ENCODE data around the gene CNTNAP2. TPM values are rescaled to one million over a fixed set of nuclear protein-coding genes. Genes with fewer than 3 reads are reported as not detected.

Gene CNTNAP2
- total RNA-seq, 2 experiments from 2014 or later, result not detected

- ATAC-seq (ENCODE audit: poor library complexity) (no peak), DNase-seq (no peak)
- H3K27ac ChIP-seq (ENCODE audit: low read depth in 1 of 2, low read length in 2 of 2), result no peak overlapping the region
- no peaks in the 10 kb centered on the region for H3K4me1 ChIP-seq (ENCODE audit: insufficient read depth, low read length)
- Mint-ChIP-seq H3K4me1 (ENCODE audit: low read depth) (no peaks in the 10 kb centered on the region), H3K27ac (no peak overlapping the region), H3K9me3 (peaks cover 3% of the 10 kb centered on the region), H3K36me3 (ENCODE audit: low read depth) (no peaks in the 10 kb centered on the region), H3K4me3 (no peak overlapping the region), H3K27me3 (no peaks in the 10 kb centered on the region)
- no peaks in the 10 kb centered on the region for H3K36me3 ChIP-seq (ENCODE audit: insufficient read depth, low read length)
- no peak for TF ChIP-seq CTCF (IDR thresholded peaks at IDR 0.05)
- peaks cover 0 to 4% of the 10 kb centered on the region in 2 experiments for H3K9me3 ChIP-seq (ENCODE audit: control insufficient read depth in 1 of 2, insufficient read depth in 1 of 2, low read length in 2 of 2)
- H3K4me3 ChIP-seq (ENCODE audit: low read length), result no peak overlapping the region
- no peaks in the 10 kb centered on the region for H3K27me3 ChIP-seq (ENCODE audit: control insufficient read depth in 1 of 2, insufficient read depth in 2 of 2, low read length in 2 of 2)
- intact Hi-C loops (cut with DNase I, micrococcal nuclease), result no loop called here
- ChIA-PET CTCF (no interaction called here), POLR2A (no interaction called here)
Observed at GRCh38 chr7:146285418-146285817, 168.8 kb downstream of the CNTNAP2 start.

- no peak for TF ChIP-seq CTCF (IDR thresholded peaks at IDR 0.05)
- no peaks in the 10 kb centered on the region for H3K4me1 Mint-ChIP-seq (ENCODE audit: low read depth)
- intact Hi-C loops (cut with DNase I, micrococcal nuclease), result no loop called here
Observed at GRCh38 chr7:146290746-146291145, 174.1 kb downstream of the CNTNAP2 start.

GRCh38 chr7:146291900-146292299 lies 175.3 kb downstream of the CNTNAP2 start:
- Mint-ChIP-seq H3K36me3 (ENCODE audit: low read depth) (no peaks in the 10 kb centered on the region), H3K27ac (no peak overlapping the region), H3K9me3 (no peaks in the 10 kb centered on the region), H3K4me1 (ENCODE audit: low read depth) (no peaks in the 10 kb centered on the region), H3K27me3 (no peaks in the 10 kb centered on the region), H3K4me3 (no peak overlapping the region)
- no peak for TF ChIP-seq CTCF (IDR thresholded peaks at IDR 0.05)
- Histone ChIP-seq H3K27ac (ENCODE audit: low read depth in 1 of 2, low read length in 2 of 2) (no peak overlapping the region), H3K9me3 (ENCODE audit: control insufficient read depth in 1 of 2, insufficient read depth in 1 of 2, low read length in 2 of 2) (peaks cover 0 to 4% of the 10 kb centered on the region in 2 experiments), H3K36me3 (ENCODE audit: insufficient read depth, low read length) (no peaks in the 10 kb centered on the region), H3K4me3 (ENCODE audit: low read length) (no peak overlapping the region), H3K27me3 (ENCODE audit: control insufficient read depth in 1 of 2, insufficient read depth in 2 of 2, low read length in 2 of 2) (no peaks in the 10 kb centered on the region), H3K4me1 (ENCODE audit: insufficient read depth, low read length) (no peaks in the 10 kb centered on the region)
- intact Hi-C loops (cut with DNase I, micrococcal nuclease), result no loop called here
- CTCF ChIA-PET, result no interaction called here
- DNase-seq, result no peak
- no peak for ATAC-seq (ENCODE audit: poor library complexity)
- POLR2A ChIA-PET, result no interaction called here

More at GRCh38 chr7:146290746-146291145, 174.1 kb downstream of the CNTNAP2 start:
- Mint-ChIP-seq H3K27me3 (no peaks in the 10 kb centered on the region), H3K9me3 (peaks cover 3% of the 10 kb centered on the region), H3K36me3 (ENCODE audit: low read depth) (no peaks in the 10 kb centered on the region), H3K4me3 (no peak overlapping the region), H3K27ac (no peak overlapping the region)
- no peak for ATAC-seq (ENCODE audit: poor library complexity)
- Histone ChIP-seq H3K4me1 (ENCODE audit: insufficient read depth, low read length) (no peaks in the 10 kb centered on the region), H3K9me3 (ENCODE audit: control insufficient read depth in 1 of 2, insufficient read depth in 1 of 2, low read length in 2 of 2) (peaks cover 0 to 4% of the 10 kb centered on the region in 2 experiments), H3K27me3 (ENCODE audit: control insufficient read depth in 1 of 2, insufficient read depth in 2 of 2, low read length in 2 of 2) (no peaks in the 10 kb centered on the region), H3K4me3 (ENCODE audit: low read length) (no peak overlapping the region), H3K36me3 (ENCODE audit: insufficient read depth, low read length) (no peaks in the 10 kb centered on the region), H3K27ac (ENCODE audit: low read depth in 1 of 2, low read length in 2 of 2) (no peak overlapping the region)
- POLR2A ChIA-PET, result no interaction called here
- no peak for DNase-seq
- CTCF ChIA-PET, result no interaction called here

Measured in CD4-positive, alpha-beta T cell (primary cell).